ENCODE data around the gene CHST12.

- TF ChIP-seq CTCF (IDR thresholded peaks at IDR 0.05) (peak in 1 of 4 experiments; percentile 14), EP300 (IDR thresholded peaks at IDR 0.05) (no peak), POLR2A (IDR thresholded peaks at IDR 0.05) (no peak)
Measured at GRCh38 chr7:2431260-2431867, 28.0 kb downstream of the CHST12 start.
